Measurements from ENCODE around the gene ZBTB40. TPM values are rescaled to one million over a fixed set of nuclear protein-coding genes. Genes with fewer than 3 reads are reported as not detected.

ZBTB40 gene
- total and polyA plus RNA-seq, 4 donors = 6.6 to 19.3 (median 12.0) TPM

- Histone ChIP-seq H3K9ac (ENCODE audit: insufficient read depth in 1 of 2, low read length in 2 of 2) (no peak overlapping the region), H3K36me3 (ENCODE audit: control insufficient read depth in 4 of 4, insufficient read depth in 4 of 4, low read length in 4 of 4) (no peaks in the 10 kb centered on the region), H3K27ac (ENCODE audit: low read depth in 1 of 2, low read length in 1 of 2) (no peak overlapping the region), H3K4me1 (ENCODE audit: control insufficient read depth in 5 of 5, insufficient read depth in 5 of 5, low read length in 5 of 5) (no peaks in the 10 kb centered on the region), H3K27me3 (ENCODE audit: control insufficient read depth in 3 of 3, insufficient read depth in 3 of 3, low read length in 2 of 3) (peaks cover 0 to 12% (median 2%) of the 10 kb centered on the region in 3 donors), H3K9me3 (ENCODE audit: control insufficient read depth in 4 of 4, insufficient read depth in 3 of 4, low read length in 3 of 4) (peaks cover 0 to 5% (median 0%) of the 10 kb centered on the region in 4 donors), H3K4me3 (no peak overlapping the region)
- DNase-seq = no peak
- WGBS, 2 donors = 76 to 83% methylated on average over 13 of the region's 13 CpGs
- ATAC-seq (ENCODE audit: insufficient read depth, low FRiP score) = no peak
- TF ChIP-seq CTCF (IDR thresholded peaks at IDR 0.05; ENCODE audit: control extremely low read depth, extremely low read depth) = no peak
These were observed 44.7 kb upstream of the ZBTB40 start for GRCh38 chr1:22406722-22407495.

- Histone ChIP-seq H3K9me3 (ENCODE audit: control insufficient read depth in 4 of 4, insufficient read depth in 3 of 4, low read length in 3 of 4) (peaks cover 0 to 5% (median 0%) of the 10 kb centered on the region in 4 donors), H3K9ac (ENCODE audit: insufficient read depth in 1 of 2, low read length in 2 of 2) (no peak overlapping the region), H3K27ac (ENCODE audit: low read depth in 1 of 2, low read length in 1 of 2) (no peak overlapping the region), H3K4me3 (no peak overlapping the region), H3K4me1 (ENCODE audit: control insufficient read depth in 5 of 5, insufficient read depth in 5 of 5, low read length in 5 of 5) (peaks cover 0 to 9% (median under 1%) of the 10 kb centered on the region in 5 donors), H3K36me3 (ENCODE audit: control insufficient read depth in 4 of 4, insufficient read depth in 4 of 4, low read length in 4 of 4) (no peaks in the 10 kb centered on the region), H3K27me3 (ENCODE audit: control insufficient read depth in 3 of 3, insufficient read depth in 3 of 3, low read length in 2 of 3) (peaks cover 0 to 12% (median 2%) of the 10 kb centered on the region in 3 donors)
- DNase-seq = no peak
- no peak for TF ChIP-seq CTCF (IDR thresholded peaks at IDR 0.05; ENCODE audit: control extremely low read depth, extremely low read depth)
- ATAC-seq (ENCODE audit: insufficient read depth, low FRiP score) = no peak
- 54 to 78% methylated on average over 3 of the region's 3 CpGs for WGBS, 2 donors
These were observed 43.4 kb upstream of the ZBTB40 start for GRCh38 chr1:22408230-22408629.

- no peak overlapping the region for H3K27ac ChIP-seq (ENCODE audit: low read depth in 1 of 2, low read length in 1 of 2)
- 95 to 96% methylated on average over 3 of the region's 3 CpGs for WGBS, 2 donors
- no peaks in the 10 kb centered on the region for H3K36me3 ChIP-seq (ENCODE audit: control insufficient read depth in 4 of 4, insufficient read depth in 4 of 4, low read length in 4 of 4)
- H3K4me1 ChIP-seq (ENCODE audit: control insufficient read depth in 5 of 5, insufficient read depth in 5 of 5, low read length in 5 of 5) = peaks cover 0 to 16% (median 5%) of the 10 kb centered on the region in 5 donors
- TF ChIP-seq CTCF (IDR thresholded peaks at IDR 0.05; ENCODE audit: control extremely low read depth, extremely low read depth) = no peak
- ATAC-seq (ENCODE audit: insufficient read depth, low FRiP score) (no peak), DNase-seq (no peak)
- H3K4me3 ChIP-seq = no peak overlapping the region
- H3K9me3 ChIP-seq (ENCODE audit: control insufficient read depth in 4 of 4, insufficient read depth in 3 of 4, low read length in 3 of 4) = peaks cover 0 to 5% (median 0%) of the 10 kb centered on the region in 4 donors
- peaks cover 0 to 8% (median 0%) of the 10 kb centered on the region in 3 donors for H3K27me3 ChIP-seq (ENCODE audit: control insufficient read depth in 3 of 3, insufficient read depth in 3 of 3, low read length in 2 of 3)
- no peak overlapping the region for H3K9ac ChIP-seq (ENCODE audit: insufficient read depth in 1 of 2, low read length in 2 of 2)
These were observed 41.2 kb upstream of the ZBTB40 start for GRCh38 chr1:22410401-22410800.

All from lung (tissue), 12 donors.